ENCODE measurements around the gene FBXO15.

- TF ChIP-seq CTCF (IDR thresholded peaks at IDR 0.05), result peak in 5 of 7 experiments; percentile 78 to 97 (median 94)
- no peak for TF ChIP-seq POLR2A (IDR thresholded peaks at IDR 0.05)
- TF ChIP-seq POLR2AphosphoS5 (IDR thresholded peaks at IDR 0.05), result peak in 1 of 3 donors; percentile 24
Measured at GRCh38 chr18:74196220-74197119, 48.8 kb upstream of the FBXO15 start.
